22Rv1 (cell line): ENCODE results near the gene PROSER2.

Source experiments
- ZFX ChIP-seq: fragments of 450-650 bp; IDR thresholded peaks from 2 replicates; pipeline ENCODE4 v1.6.1; 2017; ENCODE audit warnings: antibody characterized with exemption, borderline replicate concordance
- TF ChIP-seq, protein P1 (sequence below): fragments of 450-650 bp; IDR thresholded peaks from 2 replicates; pipeline ENCODE4 v1.5.1; 2017; ENCODE audit warnings: mild to moderate bottlenecking

- no peak for TF ChIP-seq ZFX
- TF ChIP-seq, protein P1, sequence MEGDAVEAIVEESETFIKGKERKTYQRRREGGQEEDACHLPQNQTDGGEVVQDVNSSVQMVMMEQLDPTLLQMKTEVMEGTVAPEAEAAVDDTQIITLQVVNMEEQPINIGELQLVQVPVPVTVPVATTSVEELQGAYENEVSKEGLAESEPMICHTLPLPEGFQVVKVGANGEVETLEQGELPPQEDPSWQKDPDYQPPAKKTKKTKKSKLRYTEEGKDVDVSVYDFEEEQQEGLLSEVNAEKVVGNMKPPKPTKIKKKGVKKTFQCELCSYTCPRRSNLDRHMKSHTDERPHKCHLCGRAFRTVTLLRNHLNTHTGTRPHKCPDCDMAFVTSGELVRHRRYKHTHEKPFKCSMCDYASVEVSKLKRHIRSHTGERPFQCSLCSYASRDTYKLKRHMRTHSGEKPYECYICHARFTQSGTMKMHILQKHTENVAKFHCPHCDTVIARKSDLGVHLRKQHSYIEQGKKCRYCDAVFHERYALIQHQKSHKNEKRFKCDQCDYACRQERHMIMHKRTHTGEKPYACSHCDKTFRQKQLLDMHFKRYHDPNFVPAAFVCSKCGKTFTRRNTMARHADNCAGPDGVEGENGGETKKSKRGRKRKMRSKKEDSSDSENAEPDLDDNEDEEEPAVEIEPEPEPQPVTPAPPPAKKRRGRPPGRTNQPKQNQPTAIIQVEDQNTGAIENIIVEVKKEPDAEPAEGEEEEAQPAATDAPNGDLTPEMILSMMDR: no peak
Measured at GRCh38 chr10:11796474-11796873, 26.7 kb upstream of the PROSER2 start.
